WERI-Rb-1 (cell line): ENCODE data around the gene SCGN.

ENCODE experiments used
- DNase-seq: peaks from one replicate; pipeline ENCODE4 v3.0.0-alpha.2; 2020
- H3K27ac ChIP-seq: fragments of 250-450 bp; sonication (Bioruptor Pico); 2 replicates; pipeline ENCODE4 v1.5.1; 2020; ENCODE audit warnings: mild to moderate bottlenecking, moderate library complexity
- H3K27me3 ChIP-seq: fragments of 250-450 bp; sonication (Bioruptor Pico); 2 replicates; pipeline ENCODE4 v1.5.1; 2021; ENCODE audit warnings: mild to moderate bottlenecking, low read depth, moderate library complexity; ENCODE audit not compliant: insufficient read depth, severe bottlenecking
- H3K36me3 ChIP-seq: fragments of 250-450 bp; sonication (Bioruptor Pico); 2 replicates; pipeline ENCODE4 v1.5.1; 2020; ENCODE audit warnings: mild to moderate bottlenecking, moderate library complexity
- H3K4me3 ChIP-seq: 2 replicates; pipeline ENCODE4 v1.5.1; 2011; ENCODE audit warnings: low read depth, mild to moderate bottlenecking, control low read depth, low read length
- H3K9me3 ChIP-seq: fragments of 250-450 bp; sonication (Bioruptor Pico); 2 replicates; pipeline ENCODE4 v1.5.1; 2021; ENCODE audit warnings: mild to moderate bottlenecking, moderate library complexity; ENCODE audit not compliant: severe bottlenecking
- TF ChIP-seq, protein P1 (sequence below): IDR thresholded peaks from 2 replicates; pipeline ENCODE4 v1.5.1; 2011; ENCODE audit warnings: low read depth, mild to moderate bottlenecking, control low read depth, inconsistent platforms, low read length

SCGN gene

GRCh38 chr6:25715794-25716193 is 63.8 kb downstream of the SCGN start:
- Histone ChIP-seq H3K9me3 (no peaks in the 10 kb centered on the region), H3K27ac (no peak overlapping the region), H3K27me3 (no peaks in the 10 kb centered on the region), H3K4me3 (no peak overlapping the region), H3K36me3 (no peaks in the 10 kb centered on the region)
- peak; percentile 56 for DNase-seq
- TF ChIP-seq, protein P1, sequence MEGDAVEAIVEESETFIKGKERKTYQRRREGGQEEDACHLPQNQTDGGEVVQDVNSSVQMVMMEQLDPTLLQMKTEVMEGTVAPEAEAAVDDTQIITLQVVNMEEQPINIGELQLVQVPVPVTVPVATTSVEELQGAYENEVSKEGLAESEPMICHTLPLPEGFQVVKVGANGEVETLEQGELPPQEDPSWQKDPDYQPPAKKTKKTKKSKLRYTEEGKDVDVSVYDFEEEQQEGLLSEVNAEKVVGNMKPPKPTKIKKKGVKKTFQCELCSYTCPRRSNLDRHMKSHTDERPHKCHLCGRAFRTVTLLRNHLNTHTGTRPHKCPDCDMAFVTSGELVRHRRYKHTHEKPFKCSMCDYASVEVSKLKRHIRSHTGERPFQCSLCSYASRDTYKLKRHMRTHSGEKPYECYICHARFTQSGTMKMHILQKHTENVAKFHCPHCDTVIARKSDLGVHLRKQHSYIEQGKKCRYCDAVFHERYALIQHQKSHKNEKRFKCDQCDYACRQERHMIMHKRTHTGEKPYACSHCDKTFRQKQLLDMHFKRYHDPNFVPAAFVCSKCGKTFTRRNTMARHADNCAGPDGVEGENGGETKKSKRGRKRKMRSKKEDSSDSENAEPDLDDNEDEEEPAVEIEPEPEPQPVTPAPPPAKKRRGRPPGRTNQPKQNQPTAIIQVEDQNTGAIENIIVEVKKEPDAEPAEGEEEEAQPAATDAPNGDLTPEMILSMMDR: no peak

GRCh38 chr6:25717866-25718740 is 66.1 kb downstream of the SCGN start:
- Histone ChIP-seq H3K27ac (no peak overlapping the region), H3K4me3 (no peak overlapping the region), H3K9me3 (no peaks in the 10 kb centered on the region), H3K27me3 (no peaks in the 10 kb centered on the region), H3K36me3 (no peaks in the 10 kb centered on the region)
- TF ChIP-seq, protein P1: no peak
- DNase-seq: no peak

- no peak for DNase-seq
- no peaks in the 10 kb centered on the region for H3K36me3 ChIP-seq
- TF ChIP-seq, protein P1: no peak
- no peaks in the 10 kb centered on the region for H3K27me3 ChIP-seq
- no peak overlapping the region for H3K4me3 ChIP-seq
- no peak overlapping the region for H3K27ac ChIP-seq
- H3K9me3 ChIP-seq: no peaks in the 10 kb centered on the region
Observed at GRCh38 chr6:25726122-25726911, 74.3 kb downstream of the SCGN start.

GRCh38 chr6:25727028-25727427 is 75.0 kb downstream of the SCGN start:
- Histone ChIP-seq H3K36me3 (no peaks in the 10 kb centered on the region), H3K27ac (no peak overlapping the region), H3K27me3 (no peaks in the 10 kb centered on the region), H3K4me3 (no peak overlapping the region), H3K9me3 (no peaks in the 10 kb centered on the region)
- TF ChIP-seq, protein P1: no peak
- DNase-seq: no peak

DNA sequence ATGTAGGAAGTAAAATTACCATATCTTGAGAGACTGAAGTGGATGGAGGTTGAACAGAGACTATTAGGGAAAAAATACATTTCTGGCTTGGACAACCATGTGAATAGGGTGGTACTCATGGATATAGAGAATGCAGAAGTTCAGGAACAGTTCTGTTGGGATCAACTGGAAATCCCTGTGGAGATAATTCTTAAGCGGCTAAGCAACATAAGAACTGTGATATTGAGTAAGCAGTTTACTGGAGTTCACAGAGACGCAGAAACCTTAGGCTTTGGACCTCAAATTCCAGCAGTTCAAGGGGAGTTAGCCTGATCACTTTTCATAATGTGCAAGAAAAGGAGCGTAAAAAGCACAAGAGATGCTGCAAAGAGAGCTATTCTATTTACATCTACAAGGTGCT is 78.9 kb downstream of the SCGN start:
- Histone ChIP-seq H3K27me3 (no peaks in the 10 kb centered on the region), H3K36me3 (no peaks in the 10 kb centered on the region), H3K27ac (no peak overlapping the region), H3K9me3 (no peaks in the 10 kb centered on the region), H3K4me3 (no peak overlapping the region)
- TF ChIP-seq, protein P1: no peak
- no peak for DNase-seq
